ENCODE measurements around the gene SLC27A2.

Gene SLC27A2

DNA sequence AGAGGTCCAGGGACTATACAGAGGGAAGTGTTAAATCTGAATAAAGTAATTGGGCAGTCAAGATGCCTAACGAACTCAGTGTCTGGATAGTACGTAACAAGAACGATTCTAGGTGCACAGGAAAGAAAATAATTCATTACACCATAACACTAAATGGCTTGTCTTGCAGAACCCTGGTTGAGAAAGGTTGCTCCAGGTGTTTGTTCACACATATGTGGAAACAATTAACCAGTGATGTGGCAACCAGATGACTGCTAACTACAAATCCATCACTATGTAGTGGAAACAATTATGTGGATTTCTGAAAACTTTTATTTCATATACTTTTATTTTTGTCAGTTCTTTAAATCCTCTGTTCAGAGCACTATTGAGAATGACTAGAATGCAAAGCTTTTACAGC is 93.9 kb downstream of the SLC27A2 start:
- DNase-seq (ENCODE audit: low spot score) = no peak

GRCh38 chr15:50277370-50277769 is 95.4 kb downstream of the SLC27A2 start:
- no peak for DNase-seq (ENCODE audit: low spot score)

DNA sequence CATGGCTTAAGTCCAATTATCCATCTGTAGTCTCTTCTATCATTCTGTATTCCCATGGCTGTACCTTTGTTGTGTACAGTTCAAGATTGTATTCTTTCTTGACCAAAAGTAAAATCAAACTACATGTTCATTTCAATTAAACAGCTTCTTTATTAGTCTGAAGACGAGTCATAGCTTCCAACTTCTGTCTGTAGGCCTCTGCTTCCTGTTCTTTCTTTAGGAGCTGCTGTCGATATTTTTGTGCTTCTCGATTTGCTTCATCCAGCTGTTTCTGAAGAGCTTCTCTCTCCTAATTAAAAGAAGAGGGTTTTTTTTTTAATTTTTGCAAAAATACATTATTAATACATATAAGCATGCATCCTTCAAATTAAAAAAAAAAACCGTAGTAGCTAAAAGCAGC is 96.5 kb downstream of the SLC27A2 start:
- no peak for DNase-seq (ENCODE audit: low spot score)

- no peak for DNase-seq (ENCODE audit: low spot score)
Measured at GRCh38 chr15:50280271-50280670, 98.3 kb downstream of the SLC27A2 start.

DNA sequence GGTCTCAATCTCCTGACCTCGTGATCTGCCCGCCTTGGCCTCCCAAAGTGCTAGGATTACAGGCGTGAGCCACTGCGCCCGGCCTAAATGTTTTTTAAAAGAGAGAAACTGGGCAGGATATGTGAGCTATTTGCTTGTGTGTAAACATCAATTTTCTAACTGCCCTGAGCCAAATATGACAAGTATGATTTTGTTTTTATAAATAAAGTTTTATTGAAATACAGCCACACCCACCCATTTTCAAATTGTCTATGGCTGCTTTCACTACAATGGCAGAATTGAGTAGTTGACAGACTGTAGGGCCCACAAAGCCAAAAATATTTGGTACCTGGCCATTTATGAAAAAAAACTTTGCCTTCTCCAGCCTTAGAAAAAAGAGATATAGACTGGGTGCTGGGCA is 99.4 kb downstream of the SLC27A2 start:
- DNase-seq (ENCODE audit: low spot score) = no peak
